Suprapubic skin (tissue), 3 donors: ENCODE data around the gene SVEP1.

Experiments
- POLR2AphosphoS5 ChIP-seq, 3 donors: sonication (generic); formaldehyde crosslinking; IDR thresholded peaks; one replicate each; pipeline ENCODE4 v1.6.1; 2017; ENCODE audit warnings: antibody characterized with exemption in 3 of 3
- TF ChIP-seq, protein P1 (sequence below), 2 donors: fragments of 200-600 bp in 1 of 2; fragments of 450-650 bp in 1 of 2; sonication (generic) in 1 of 2; IDR thresholded peaks; one replicate each; pipeline ENCODE4 v1.5.1; 2016 to 2019; ENCODE audit warnings: antibody characterized with exemption in 2 of 2, mild to moderate bottlenecking in 1 of 2, moderate library complexity in 1 of 2

DNA sequence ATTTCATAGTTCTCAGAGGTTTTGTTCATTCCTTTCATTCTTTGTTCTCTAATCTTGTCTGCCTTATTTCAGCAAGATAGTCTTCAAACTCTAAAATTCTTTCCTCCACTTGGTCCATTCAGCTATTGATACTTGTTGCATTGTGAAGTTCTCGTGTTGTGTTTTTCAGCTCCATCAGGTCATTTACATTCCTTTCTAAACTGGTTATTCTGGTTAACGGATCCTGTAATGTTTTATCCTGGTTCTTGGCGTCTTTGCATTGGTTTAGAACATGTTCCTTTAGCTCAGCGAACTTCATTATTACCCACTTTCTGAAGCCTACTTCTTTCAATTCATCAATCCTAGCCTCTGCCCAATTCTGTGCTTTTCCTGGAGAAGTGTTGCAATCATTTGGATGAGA lies 196.8 kb downstream of the SVEP1 start:
- no peak for TF ChIP-seq POLR2AphosphoS5 (IDR thresholded peaks at IDR 0.05)
- TF ChIP-seq, protein P1, sequence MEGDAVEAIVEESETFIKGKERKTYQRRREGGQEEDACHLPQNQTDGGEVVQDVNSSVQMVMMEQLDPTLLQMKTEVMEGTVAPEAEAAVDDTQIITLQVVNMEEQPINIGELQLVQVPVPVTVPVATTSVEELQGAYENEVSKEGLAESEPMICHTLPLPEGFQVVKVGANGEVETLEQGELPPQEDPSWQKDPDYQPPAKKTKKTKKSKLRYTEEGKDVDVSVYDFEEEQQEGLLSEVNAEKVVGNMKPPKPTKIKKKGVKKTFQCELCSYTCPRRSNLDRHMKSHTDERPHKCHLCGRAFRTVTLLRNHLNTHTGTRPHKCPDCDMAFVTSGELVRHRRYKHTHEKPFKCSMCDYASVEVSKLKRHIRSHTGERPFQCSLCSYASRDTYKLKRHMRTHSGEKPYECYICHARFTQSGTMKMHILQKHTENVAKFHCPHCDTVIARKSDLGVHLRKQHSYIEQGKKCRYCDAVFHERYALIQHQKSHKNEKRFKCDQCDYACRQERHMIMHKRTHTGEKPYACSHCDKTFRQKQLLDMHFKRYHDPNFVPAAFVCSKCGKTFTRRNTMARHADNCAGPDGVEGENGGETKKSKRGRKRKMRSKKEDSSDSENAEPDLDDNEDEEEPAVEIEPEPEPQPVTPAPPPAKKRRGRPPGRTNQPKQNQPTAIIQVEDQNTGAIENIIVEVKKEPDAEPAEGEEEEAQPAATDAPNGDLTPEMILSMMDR (IDR thresholded peaks at IDR 0.05) = no peak
